CD4-positive, alpha-beta T cell treated with Interleukin-4 for 1 hour (primary cell): ENCODE results near the gene PLCD3.

ENCODE experiments used
- DNase-seq, 2 donors: peaks; one replicate each; pipeline ENCODE4 v3.0.0-alpha.2; 2020 to 2022

Gene PLCD3

GRCh38 chr17:45115015-45115625 lies 17.2 kb downstream of the PLCD3 start:
- DNase-seq, result no peak

GRCh38 chr17:45114117-45114932 lies 18.0 kb downstream of the PLCD3 start:
- DNase-seq, result no peak

- DNase-seq, result no peak
These were observed 18.9 kb downstream of the PLCD3 start for GRCh38 chr17:45113424-45113754.

GRCh38 chr17:45112559-45113423 lies 19.5 kb downstream of the PLCD3 start:
- DNase-seq, result no peak

- DNase-seq, result no peak
These were observed 20.5 kb downstream of the PLCD3 start for GRCh38 chr17:45111850-45112249.

GRCh38 chr17:45110676-45111611 lies 21.4 kb downstream of the PLCD3 start:
- no peak for DNase-seq

GRCh38 chr17:45108595-45109521 lies 23.5 kb downstream of the PLCD3 start:
- no peak for DNase-seq

GRCh38 chr17:45108051-45108450 lies 24.3 kb downstream of the PLCD3 start:
- no peak for DNase-seq

- no peak for DNase-seq
These were observed 24.9 kb downstream of the PLCD3 start for GRCh38 chr17:45107293-45108010.

GRCh38 chr17:45106582-45106981 lies 25.7 kb downstream of the PLCD3 start:
- DNase-seq, result no peak

- DNase-seq, result no peak
These were observed 26.2 kb downstream of the PLCD3 start for GRCh38 chr17:45106096-45106495.

GRCh38 chr17:45104907-45105624 lies 27.2 kb downstream of the PLCD3 start:
- no peak for DNase-seq

- no peak for DNase-seq
These were observed 27.8 kb downstream of the PLCD3 start for GRCh38 chr17:45104497-45104896.

- no peak for DNase-seq
These were observed 28.3 kb downstream of the PLCD3 start for GRCh38 chr17:45104029-45104428.

GRCh38 chr17:45103269-45103795 lies 29.0 kb downstream of the PLCD3 start:
- no peak for DNase-seq

GRCh38 chr17:45102856-45103255 lies 29.5 kb downstream of the PLCD3 start:
- no peak for DNase-seq

- DNase-seq, result no peak
These were observed 30.2 kb downstream of the PLCD3 start for GRCh38 chr17:45101883-45102811.

- no peak for DNase-seq
These were observed 30.8 kb downstream of the PLCD3 start for GRCh38 chr17:45101546-45101882.
